ENCODE results near the gene CDC42SE2.

The CDC42SE2 gene

DNA sequence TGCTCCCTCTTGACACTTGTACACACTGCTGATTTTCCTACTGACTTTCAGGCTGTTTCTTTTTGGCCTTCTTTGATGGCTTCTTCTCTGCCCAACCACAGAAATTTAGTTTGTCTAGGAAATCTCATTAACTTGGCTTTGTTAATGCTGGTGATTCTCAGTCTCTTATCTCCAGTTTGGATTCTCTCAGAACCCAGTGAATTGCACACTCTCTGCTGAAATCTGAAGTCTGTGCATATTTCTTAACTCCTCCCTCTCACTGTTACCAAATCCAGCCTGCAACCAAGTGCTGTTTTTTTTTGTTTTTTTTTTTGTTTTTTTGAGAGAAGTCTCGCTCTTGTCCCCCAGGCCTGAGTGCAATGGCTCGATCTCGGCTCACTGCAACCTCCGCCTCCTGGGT is 117.2 kb downstream of the CDC42SE2 start:
- Histone ChIP-seq H3K4me1 (ENCODE audit: control insufficient read depth, insufficient read depth, low read length) (0 out of 2 replicates have a peak, but pooled peaks cover 2% of the 10 kb centered on the region), H3K27me3 (ENCODE audit: control insufficient read depth, insufficient read depth, low read length) (no peaks in the 10 kb centered on the region), H3K27ac (ENCODE audit: low read depth, low read length) (no peak overlapping the region), H3K9me3 (ENCODE audit: control insufficient read depth, insufficient read depth, low read depth, low read length) (no peaks in the 10 kb centered on the region), H3K9ac (ENCODE audit: low read length) (no peak overlapping the region), H3K36me3 (ENCODE audit: control insufficient read depth, insufficient read depth, low read length) (peaks cover 3% of the 10 kb centered on the region; the same call in 1 of the 2 replicates), H3K4me3 (ENCODE audit: low read depth, low read length) (no peak overlapping the region)

DNA sequence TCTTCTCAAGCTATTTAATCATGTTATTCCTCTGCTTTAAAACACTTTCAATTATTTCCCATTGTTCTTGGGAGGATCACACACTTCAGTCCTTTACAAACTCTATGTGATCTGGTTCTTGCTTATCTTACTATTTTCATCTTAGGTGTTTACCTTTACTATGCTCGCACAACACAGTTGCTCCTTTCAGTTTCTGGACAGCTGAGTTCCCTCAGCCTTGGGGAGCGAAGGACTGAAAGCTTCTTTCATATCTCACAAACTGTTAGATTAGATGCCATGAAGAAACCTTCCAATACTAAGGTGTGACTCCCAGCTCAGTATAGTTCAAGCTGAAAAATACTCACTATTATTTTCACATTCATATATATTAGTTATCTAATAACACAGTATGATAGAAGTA is 117.9 kb downstream of the CDC42SE2 start:
- Histone ChIP-seq H3K36me3 (ENCODE audit: control insufficient read depth, insufficient read depth, low read length) (peaks cover 11% of the 10 kb centered on the region; the same call in 1 of the 2 replicates), H3K27me3 (ENCODE audit: control insufficient read depth, insufficient read depth, low read length) (no peaks in the 10 kb centered on the region), H3K4me3 (ENCODE audit: low read depth, low read length) (no peak overlapping the region), H3K9me3 (ENCODE audit: control insufficient read depth, insufficient read depth, low read depth, low read length) (no peaks in the 10 kb centered on the region), H3K4me1 (ENCODE audit: control insufficient read depth, insufficient read depth, low read length) (0 out of 2 replicates have a peak, but pooled peaks cover 6% of the 10 kb centered on the region), H3K9ac (ENCODE audit: low read length) (no peak overlapping the region), H3K27ac (ENCODE audit: low read depth, low read length) (no peak overlapping the region)

DNA sequence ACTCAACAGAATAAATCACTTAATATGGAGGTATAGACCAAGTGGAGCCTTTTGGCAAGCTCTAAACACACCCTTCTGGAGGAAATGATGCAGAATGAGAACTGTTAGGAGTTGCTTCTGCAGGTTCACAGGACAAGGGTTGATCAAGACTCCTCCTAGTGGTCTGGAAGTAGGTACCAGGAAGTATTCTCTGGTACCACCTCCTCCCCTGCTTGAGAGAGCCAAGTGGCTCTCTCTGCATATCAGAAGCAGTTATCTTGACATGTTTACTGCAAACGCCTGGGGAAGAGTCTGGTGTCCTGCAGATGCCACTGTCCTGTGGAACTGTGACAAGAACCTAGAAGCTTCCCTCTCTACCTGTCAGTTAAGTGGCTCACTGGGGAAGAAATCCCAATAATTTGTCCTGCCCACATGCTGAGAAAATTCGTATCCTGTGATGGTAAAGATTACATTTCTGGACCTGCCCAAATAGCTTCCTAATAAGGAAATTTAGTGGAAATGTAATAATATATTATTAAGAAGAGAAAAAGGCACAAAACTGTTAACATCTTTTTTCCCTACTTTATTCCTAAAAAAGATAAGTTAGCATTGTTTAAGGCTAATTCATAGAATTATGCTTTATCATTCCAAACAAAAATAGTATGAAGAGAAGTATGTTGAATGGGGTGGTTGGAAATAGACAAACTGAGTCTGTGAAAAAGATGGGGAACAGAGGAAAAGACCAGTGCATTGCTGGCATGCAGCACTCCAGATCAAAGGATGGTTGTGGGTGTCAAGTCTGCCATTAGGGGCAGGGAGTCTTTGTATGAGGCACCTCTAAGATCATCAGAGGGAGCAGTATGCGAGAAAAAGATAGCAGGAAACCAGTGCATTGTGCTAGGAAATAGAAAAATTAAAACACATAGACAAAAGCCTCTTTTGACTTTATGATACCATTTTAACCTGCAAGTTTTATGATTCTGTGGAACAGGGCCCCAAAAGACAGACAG is 118.8 kb downstream of the CDC42SE2 start:
- Histone ChIP-seq H3K9me3 (ENCODE audit: control insufficient read depth, insufficient read depth, low read depth, low read length) (no peaks in the 10 kb centered on the region), H3K27me3 (ENCODE audit: control insufficient read depth, insufficient read depth, low read length) (no peaks in the 10 kb centered on the region), H3K4me1 (ENCODE audit: control insufficient read depth, insufficient read depth, low read length) (0 out of 2 replicates have a peak, but pooled peaks cover 6% of the 10 kb centered on the region), H3K4me3 (ENCODE audit: low read depth, low read length) (no peak overlapping the region), H3K9ac (ENCODE audit: low read length) (no peak overlapping the region), H3K36me3 (ENCODE audit: control insufficient read depth, insufficient read depth, low read length) (peaks cover 13% of the 10 kb centered on the region; the same call in 1 of the 2 replicates), H3K27ac (ENCODE audit: low read depth, low read length) (no peak overlapping the region)

DNA sequence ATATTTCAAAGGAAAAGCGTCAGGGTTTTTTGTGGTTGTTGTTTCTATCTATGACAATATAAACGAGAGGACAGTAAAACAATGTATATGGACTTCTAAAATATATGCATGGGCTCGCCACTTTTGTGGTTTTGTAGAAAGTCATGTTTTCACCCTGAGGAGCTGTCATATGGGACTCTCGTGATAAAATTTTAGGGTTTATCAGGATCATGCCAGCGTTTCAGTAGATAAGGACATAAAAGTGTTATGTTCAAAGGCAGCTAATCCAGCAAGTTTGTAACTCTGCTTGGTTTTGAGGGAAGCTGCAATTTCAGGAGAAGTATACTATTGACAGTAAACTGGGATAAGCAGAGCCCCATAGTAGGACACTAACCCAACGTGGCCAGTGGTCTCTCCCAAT is 120.3 kb downstream of the CDC42SE2 start:
- Histone ChIP-seq H3K4me1 (ENCODE audit: control insufficient read depth, insufficient read depth, low read length) (0 out of 2 replicates have a peak, but pooled peaks cover 6% of the 10 kb centered on the region), H3K27me3 (ENCODE audit: control insufficient read depth, insufficient read depth, low read length) (no peaks in the 10 kb centered on the region), H3K9ac (ENCODE audit: low read length) (no peak overlapping the region), H3K27ac (ENCODE audit: low read depth, low read length) (no peak overlapping the region), H3K9me3 (ENCODE audit: control insufficient read depth, insufficient read depth, low read depth, low read length) (no peaks in the 10 kb centered on the region), H3K4me3 (ENCODE audit: low read depth, low read length) (no peak overlapping the region), H3K36me3 (ENCODE audit: control insufficient read depth, insufficient read depth, low read length) (peaks cover 17% of the 10 kb centered on the region; the same call in 1 of the 2 replicates)

DNA sequence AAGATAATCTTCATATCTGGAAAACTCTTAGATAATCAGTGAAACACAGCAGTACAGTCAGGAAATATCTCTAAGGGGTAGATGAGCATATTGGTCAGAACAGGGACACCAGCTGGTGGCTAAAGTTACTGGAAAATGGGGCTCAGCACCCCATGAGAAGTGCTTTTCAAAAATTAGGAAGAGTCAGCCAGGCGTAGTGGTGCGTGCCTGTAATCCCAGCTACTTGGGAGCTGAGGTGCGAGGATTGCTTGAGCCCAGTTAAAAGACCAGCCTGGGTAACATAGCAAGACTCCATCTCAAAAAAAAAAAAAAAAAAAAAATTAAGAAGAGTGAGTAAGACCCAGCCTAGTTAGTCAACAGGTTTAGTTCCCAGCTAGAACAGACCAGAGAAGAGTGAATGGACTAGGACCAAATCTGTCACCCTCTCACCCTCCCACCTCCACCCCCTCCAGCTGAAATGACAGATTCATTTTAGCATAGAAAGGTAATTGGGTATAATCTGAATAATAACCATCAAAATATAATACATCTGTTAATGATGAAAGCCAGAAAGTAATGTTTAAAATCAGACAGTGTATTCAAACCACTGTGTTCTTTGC is 120.9 kb downstream of the CDC42SE2 start:
- no peaks in the 10 kb centered on the region for H3K9me3 ChIP-seq (ENCODE audit: control insufficient read depth, insufficient read depth, low read depth, low read length)
- H3K4me3 ChIP-seq (ENCODE audit: low read depth, low read length), result no peak overlapping the region
- H3K27me3 ChIP-seq (ENCODE audit: control insufficient read depth, insufficient read depth, low read length), result no peaks in the 10 kb centered on the region
- 0 out of 2 replicates have a peak, but pooled peaks cover 6% of the 10 kb centered on the region for H3K4me1 ChIP-seq (ENCODE audit: control insufficient read depth, insufficient read depth, low read length)
- H3K27ac ChIP-seq (ENCODE audit: low read depth, low read length), result no peak overlapping the region
- H3K9ac ChIP-seq (ENCODE audit: low read length), result no peak overlapping the region
- H3K36me3 ChIP-seq (ENCODE audit: control insufficient read depth, insufficient read depth, low read length), result peaks cover 20% of the 10 kb centered on the region

DNA sequence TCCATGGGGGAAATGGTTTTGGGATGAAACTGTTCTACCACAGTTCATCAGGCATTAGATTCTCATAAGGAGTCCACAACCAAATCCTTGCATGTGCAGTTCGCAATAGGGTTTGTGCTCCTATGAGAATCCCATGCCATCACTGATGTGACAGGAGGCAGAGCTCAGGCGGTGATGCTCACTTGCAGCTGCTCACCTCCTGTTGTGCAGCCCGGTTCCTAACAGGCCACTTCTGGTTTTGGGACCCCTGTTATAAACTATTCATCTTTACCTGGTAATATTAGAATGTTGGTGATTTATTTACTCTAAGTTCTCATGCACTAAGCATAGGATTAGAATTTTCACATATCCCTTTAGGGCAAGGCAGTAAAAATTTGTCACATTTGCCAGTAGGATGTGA is 122.3 kb downstream of the CDC42SE2 start:
- H3K4me1 ChIP-seq (ENCODE audit: control insufficient read depth, insufficient read depth, low read length), result 0 out of 2 replicates have a peak, but pooled peaks cover 6% of the 10 kb centered on the region
- H3K4me3 ChIP-seq (ENCODE audit: low read depth, low read length), result no peak overlapping the region
- H3K36me3 ChIP-seq (ENCODE audit: control insufficient read depth, insufficient read depth, low read length), result peaks cover 27% of the 10 kb centered on the region
- no peaks in the 10 kb centered on the region for H3K27me3 ChIP-seq (ENCODE audit: control insufficient read depth, insufficient read depth, low read length)
- H3K9ac ChIP-seq (ENCODE audit: low read length), result no peak overlapping the region
- H3K27ac ChIP-seq (ENCODE audit: low read depth, low read length), result no peak overlapping the region
- H3K9me3 ChIP-seq (ENCODE audit: control insufficient read depth, insufficient read depth, low read depth, low read length), result no peaks in the 10 kb centered on the region

DNA sequence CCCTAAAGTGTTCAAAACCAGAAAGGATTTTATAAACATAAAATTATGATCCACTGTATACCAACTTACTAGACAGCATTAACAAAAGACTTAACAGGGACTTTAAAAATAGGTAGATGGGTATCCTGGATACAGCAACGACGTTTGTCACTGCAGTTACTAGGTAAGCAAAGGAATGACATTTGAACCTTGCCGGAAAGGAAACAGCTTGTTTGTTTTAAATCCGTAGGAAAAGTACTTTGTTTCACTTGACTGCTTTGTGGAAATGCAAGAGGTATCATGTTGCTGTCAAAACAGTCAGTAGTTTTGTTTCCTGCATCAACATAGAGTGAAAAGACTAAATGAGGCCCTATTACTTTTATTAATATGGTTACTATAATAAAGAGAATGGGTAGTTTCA is 122.9 kb downstream of the CDC42SE2 start:
- H3K36me3 ChIP-seq (ENCODE audit: control insufficient read depth, insufficient read depth, low read length), result peaks cover 31% of the 10 kb centered on the region
- no peaks in the 10 kb centered on the region for H3K27me3 ChIP-seq (ENCODE audit: control insufficient read depth, insufficient read depth, low read length)
- H3K4me1 ChIP-seq (ENCODE audit: control insufficient read depth, insufficient read depth, low read length), result 0 out of 2 replicates have a peak, but pooled peaks cover 6% of the 10 kb centered on the region
- H3K9ac ChIP-seq (ENCODE audit: low read length), result no peak overlapping the region
- H3K27ac ChIP-seq (ENCODE audit: low read depth, low read length), result no peak overlapping the region
- H3K4me3 ChIP-seq (ENCODE audit: low read depth, low read length), result no peak overlapping the region
- H3K9me3 ChIP-seq (ENCODE audit: control insufficient read depth, insufficient read depth, low read depth, low read length), result no peaks in the 10 kb centered on the region

DNA sequence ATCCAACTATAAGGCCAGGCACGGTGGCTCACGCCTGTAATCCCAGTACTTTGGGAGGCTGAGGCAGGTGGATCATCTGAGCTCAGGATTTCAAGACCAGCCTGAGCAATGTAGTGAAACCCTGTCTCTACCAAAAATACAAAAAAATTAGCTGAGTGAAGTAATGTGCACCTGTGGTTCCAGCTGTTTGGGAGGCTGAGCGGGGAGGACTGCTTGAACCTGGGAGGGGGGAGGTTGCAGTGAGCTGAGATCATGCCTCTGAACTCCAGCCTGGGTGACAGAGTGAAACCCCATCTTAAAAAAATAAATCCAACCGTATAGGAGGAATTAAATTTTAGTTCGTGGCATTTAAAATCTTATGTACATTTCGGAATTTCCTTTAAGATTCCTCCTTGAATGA is 123.4 kb downstream of the CDC42SE2 start:
- H3K4me1 ChIP-seq (ENCODE audit: control insufficient read depth, insufficient read depth, low read length), result 0 out of 2 replicates have a peak, but pooled peaks cover 6% of the 10 kb centered on the region
- H3K9ac ChIP-seq (ENCODE audit: low read length), result no peak overlapping the region
- no peak overlapping the region for H3K4me3 ChIP-seq (ENCODE audit: low read depth, low read length)
- no peaks in the 10 kb centered on the region for H3K27me3 ChIP-seq (ENCODE audit: control insufficient read depth, insufficient read depth, low read length)
- H3K27ac ChIP-seq (ENCODE audit: low read depth, low read length), result no peak overlapping the region
- H3K9me3 ChIP-seq (ENCODE audit: control insufficient read depth, insufficient read depth, low read depth, low read length), result no peaks in the 10 kb centered on the region
- peaks cover 35% of the 10 kb centered on the region for H3K36me3 ChIP-seq (ENCODE audit: control insufficient read depth, insufficient read depth, low read length)

DNA sequence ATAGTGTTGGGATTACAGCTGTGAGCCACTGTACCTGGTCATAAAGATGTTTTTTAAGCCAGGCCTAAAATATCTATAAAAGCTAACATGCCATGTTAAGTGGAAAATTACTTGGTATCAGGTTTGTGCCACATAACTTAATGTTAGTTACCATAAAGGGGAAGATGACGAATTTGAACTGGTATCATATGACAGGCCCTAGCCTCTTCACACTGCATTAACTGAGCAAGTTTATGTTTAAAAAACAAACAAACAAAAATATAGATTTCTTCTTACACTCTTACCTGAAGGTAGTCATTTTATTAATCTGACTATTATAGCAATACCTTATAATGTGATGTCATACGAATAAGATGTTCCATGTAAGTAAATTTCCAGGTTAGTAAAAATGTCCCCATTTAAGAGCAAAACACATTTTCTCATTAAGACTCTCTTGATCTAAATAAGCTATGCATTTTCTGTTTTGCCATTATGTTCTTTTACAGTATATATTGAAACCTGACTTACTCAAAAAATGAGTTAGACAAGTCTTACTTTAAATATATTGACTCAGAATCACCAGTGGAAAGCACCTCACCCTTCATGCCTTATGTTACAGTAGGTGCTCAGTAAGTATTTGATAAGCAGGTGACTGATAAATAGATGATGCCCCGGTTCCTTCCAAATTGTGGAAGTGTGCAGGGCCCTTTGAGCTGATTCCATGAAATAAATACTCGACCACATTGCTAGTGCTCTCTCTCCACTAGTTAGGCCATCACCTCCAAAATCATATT is 125.4 kb downstream of the CDC42SE2 start:
- Histone ChIP-seq H3K36me3 (ENCODE audit: control insufficient read depth, insufficient read depth, low read length) (peaks cover 44% of the 10 kb centered on the region), H3K4me3 (ENCODE audit: low read depth, low read length) (no peak overlapping the region), H3K4me1 (ENCODE audit: control insufficient read depth, insufficient read depth, low read length) (0 out of 2 replicates have a peak, but pooled peaks cover 4% of the 10 kb centered on the region), H3K9me3 (ENCODE audit: control insufficient read depth, insufficient read depth, low read depth, low read length) (no peaks in the 10 kb centered on the region), H3K9ac (ENCODE audit: low read length) (no peak overlapping the region), H3K27ac (ENCODE audit: low read depth, low read length) (no peak overlapping the region), H3K27me3 (ENCODE audit: control insufficient read depth, insufficient read depth, low read length) (no peaks in the 10 kb centered on the region)

DNA sequence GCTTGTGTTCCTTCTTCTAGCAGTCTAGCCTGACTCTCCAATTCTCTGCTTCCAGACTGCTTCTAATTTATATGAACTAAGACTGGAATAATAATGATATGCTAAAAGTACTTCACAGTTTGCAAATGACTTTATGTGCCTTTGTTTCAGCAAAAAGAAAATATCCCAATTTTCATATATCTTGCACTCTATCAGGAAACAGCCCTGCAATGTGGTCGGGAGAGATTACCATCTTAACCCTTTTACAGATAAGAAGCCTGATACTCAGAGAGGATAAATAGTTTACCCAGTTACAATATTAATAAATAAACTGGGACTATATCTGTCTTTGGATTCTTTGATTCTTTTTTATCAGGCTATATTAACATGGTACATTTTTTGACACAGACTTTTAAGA is 126.0 kb downstream of the CDC42SE2 start:
- 0 out of 2 replicates have a peak, but pooled peaks cover 4% of the 10 kb centered on the region for H3K4me1 ChIP-seq (ENCODE audit: control insufficient read depth, insufficient read depth, low read length)

More for the DNA sequence above, 126.0 kb downstream of the CDC42SE2 start:
- Histone ChIP-seq H3K27me3 (ENCODE audit: control insufficient read depth, insufficient read depth, low read length) (no peaks in the 10 kb centered on the region), H3K4me3 (ENCODE audit: low read depth, low read length) (no peak overlapping the region), H3K9me3 (ENCODE audit: control insufficient read depth, insufficient read depth, low read depth, low read length) (no peaks in the 10 kb centered on the region), H3K9ac (ENCODE audit: low read length) (no peak overlapping the region), H3K27ac (ENCODE audit: low read depth, low read length) (no peak overlapping the region), H3K36me3 (ENCODE audit: control insufficient read depth, insufficient read depth, low read length) (peaks cover 46% of the 10 kb centered on the region)
